Stimulated activated CD4-positive, alpha-beta T cell treated with anti-CD3 and anti-CD28 coated beads, TNF-alpha, amount 100 ng/mL, for 1 hour (primary cell): ENCODE data around the gene BDKRB1.

ENCODE experiments used
- DNase-seq, 3 donors: peaks; one replicate each; pipeline ENCODE4 v3.0.0-alpha.2; 2020; ENCODE audit warnings: low read depth in 3 of 3, low spot score in 1 of 3

Gene BDKRB1

DNA sequence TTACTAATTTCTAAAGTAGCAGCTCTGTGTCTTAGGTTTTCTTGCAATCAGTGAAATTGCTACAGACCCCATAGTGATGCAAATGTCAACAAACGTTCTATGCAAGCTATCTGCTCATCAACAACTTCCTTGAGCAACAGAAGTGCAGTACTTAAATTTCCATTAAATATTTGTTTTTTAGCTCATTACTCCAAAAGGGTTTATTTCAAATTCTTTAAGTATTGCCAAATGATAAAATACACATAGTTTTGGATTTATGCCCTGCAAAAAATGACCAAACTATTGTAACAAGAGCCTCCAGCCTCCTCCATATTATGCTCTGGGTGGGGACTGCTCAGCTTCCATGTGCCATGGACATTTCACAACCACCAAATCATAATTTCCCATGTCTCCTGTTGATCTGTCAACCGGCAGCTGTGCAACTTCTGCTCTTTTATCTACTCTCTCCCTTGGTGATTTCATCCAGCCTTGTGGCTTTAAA lies 4.4 kb downstream of the BDKRB1 start:
- no peak for DNase-seq

DNA sequence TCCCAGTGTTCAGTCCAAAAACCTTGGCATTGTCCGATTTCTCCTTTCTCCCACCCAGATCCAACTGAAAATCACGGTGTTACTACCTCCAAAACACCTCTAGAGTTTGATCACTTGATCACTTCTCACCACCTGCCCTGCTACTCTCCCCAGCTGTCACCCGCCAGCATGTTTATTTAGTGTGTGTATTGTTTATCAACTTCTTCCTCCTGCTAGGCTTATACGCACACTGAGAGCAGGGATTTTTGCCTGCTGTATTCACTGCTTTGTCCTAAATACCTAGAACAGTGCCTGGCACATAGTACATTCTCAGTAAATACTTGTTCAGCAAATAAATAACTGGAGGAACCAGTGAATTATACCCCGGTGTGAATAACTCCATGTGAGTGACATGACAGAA lies 5.0 kb downstream of the BDKRB1 start:
- DNase-seq, result no peak

DNA sequence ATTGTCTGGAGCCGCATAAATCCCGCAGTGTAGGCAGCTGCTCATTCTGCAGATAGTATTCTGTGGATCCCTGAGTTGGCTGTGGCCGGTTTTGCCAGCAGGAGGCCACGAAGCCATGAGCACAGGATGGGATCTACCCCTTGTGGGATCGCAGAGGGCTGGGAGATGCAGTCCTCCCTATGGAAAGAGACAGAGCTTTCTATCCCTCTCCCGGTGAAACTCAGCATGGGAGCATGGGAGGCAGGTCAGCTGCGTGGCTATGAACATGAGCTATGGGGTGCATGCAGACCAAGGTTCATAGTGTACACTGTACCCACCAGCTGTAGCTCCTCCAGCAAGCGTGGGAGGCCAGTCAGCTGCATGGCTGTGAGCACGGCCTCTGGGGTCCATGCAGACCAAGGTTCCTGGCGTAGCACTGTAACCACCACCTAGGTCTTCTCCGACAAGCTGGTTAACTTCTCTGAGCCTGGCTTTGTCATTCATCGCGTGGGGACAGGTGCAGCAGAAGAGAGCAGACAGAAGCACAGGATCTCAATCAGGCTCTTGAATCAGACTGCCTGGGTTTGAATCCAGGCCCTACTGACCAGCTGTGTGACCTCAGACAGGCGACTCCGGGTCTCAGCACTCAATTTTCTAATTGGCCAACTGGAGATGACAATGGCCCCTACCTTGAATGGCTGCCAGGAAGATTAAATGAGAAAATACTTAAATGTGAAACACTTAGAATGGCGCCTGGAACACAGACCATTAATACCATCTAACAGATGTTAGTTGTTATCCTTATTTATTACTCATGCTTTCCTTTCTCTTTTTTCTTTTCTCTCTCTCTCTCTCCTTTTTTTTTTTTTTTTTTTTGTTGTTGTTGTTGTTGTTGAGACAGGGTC lies 6.0 kb downstream of the BDKRB1 start:
- DNase-seq, result no peak

DNA sequence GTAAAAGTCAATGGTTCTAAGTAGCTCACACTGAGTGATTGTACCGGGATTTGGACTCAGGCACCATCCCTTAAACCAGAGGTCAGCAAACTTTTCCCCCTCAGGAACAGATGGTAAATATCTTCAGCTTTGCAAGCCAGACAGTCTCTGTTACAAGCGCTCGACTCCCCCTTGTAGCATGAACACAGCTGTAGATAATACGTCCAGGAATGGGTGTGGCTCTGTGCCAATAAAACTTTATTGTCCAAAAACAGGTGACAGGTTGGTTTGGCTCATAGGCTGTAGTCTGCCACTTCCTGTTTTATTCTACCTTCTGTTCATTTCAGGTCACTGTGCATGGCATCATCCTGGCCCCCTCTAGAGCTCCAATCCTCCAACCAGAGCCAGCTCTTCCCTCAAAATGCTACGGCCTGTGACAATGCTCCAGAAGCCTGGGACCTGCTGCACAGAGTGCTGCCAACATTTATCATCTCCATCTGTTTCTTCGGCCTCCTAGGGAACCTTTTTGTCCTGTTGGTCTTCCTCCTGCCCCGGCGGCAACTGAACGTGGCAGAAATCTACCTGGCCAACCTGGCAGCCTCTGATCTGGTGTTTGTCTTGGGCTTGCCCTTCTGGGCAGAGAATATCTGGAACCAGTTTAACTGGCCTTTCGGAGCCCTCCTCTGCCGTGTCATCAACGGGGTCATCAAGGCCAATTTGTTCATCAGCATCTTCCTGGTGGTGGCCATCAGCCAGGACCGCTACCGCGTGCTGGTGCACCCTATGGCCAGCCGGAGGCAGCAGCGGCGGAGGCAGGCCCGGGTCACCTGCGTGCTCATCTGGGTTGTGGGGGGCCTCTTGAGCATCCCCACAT lies 7.6 kb downstream of the BDKRB1 start:
- no peak for DNase-seq

DNA sequence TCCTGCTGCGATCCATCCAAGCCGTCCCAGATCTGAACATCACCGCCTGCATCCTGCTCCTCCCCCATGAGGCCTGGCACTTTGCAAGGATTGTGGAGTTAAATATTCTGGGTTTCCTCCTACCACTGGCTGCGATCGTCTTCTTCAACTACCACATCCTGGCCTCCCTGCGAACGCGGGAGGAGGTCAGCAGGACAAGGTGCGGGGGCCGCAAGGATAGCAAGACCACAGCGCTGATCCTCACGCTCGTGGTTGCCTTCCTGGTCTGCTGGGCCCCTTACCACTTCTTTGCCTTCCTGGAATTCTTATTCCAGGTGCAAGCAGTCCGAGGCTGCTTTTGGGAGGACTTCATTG lies 8.2 kb downstream of the BDKRB1 start:
- DNase-seq, result no peak

DNA sequence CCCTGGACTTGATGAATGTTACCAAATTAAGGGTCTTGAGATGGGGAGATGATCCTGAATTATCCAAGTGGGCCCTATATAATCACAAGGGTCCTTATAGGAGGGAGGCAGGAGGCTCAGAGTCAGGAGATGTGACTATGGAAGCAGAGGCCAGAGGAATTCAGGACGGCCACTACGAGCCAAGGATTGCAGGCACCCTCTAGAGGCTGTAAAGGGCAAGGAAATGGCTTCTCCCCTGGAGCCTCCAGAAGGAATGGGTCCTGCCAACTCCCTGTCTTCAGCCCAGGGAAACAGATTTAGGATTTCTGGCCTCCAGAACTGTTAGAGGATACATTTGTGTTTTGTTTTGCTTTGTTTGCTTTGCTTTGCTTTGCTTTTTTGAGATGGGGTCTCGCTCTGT lies 8.8 kb downstream of the BDKRB1 start:
- DNase-seq, result no peak

DNA sequence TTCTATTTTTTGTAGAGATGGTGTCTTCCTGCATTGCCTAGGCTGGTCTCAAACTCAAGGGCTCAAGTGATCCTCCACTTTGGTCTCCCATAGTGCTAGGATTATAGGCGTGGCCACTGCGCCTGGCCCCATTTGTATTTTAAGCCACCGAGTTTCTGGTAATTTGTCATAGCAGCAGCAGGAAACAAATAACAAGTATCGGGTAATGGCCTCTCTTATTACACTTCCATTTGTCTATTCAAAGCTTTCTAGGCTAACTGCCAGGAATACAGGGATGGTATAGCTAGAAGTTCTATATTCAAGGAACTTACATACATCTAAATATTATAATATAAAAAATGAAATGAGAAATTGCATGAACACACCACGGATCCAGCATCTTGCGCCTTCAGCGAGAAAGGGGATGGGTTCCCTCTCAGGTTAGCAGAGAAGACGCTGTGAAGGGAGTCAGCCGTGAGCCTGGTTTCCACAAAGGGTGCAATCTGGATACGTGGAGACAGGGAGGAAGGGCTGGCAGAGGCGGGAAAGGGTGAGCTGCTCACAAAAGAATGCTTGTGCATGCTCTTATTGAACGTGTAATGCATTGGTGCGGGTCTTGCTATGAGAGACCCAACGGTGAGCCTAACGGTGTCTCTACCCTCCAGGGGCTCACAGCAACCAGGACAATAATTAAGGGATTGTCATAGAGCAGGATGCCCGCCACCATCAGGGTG lies 9.5 kb downstream of the BDKRB1 start:
- no peak for DNase-seq

DNA sequence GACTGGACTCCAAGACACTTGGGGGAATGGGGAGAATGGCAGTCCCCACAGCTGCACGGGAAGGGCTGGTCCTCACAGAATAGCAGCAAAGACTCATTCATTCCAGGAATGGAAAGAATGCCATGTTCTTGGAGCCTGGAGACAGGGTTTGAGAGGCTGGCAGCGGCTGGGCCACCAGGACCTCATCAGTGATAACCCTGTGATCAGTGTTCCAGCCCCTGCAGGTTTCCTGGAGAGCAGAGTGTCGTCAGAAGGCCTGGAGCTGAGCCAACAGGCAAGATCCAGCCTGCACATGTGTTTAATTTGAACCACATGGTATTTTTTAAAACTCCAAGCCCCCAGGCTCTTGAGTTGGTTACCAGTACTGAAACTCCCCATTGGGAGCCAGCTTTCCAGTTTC lies 11.3 kb downstream of the BDKRB1 start:
- no peak for DNase-seq

DNA sequence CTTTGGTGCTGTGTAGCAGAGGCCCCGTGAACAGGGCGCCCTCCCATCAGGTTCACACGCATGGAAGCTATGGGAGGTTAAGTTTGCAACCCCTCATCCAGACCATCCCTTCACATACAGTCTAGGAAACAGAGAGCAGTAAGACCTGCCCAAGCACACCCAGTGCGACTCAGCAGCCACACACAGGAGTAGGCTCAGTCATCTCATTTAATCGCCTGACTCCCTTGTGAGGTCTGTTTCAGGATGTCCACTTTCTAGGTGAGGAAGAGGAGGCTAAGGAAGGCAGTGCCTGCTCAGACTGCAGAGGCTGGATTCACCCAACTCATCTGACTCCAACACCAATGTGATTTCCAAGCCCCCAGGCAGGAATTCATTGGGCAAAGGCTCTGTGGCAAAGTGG lies 11.9 kb downstream of the BDKRB1 start:
- no peak for DNase-seq

DNA sequence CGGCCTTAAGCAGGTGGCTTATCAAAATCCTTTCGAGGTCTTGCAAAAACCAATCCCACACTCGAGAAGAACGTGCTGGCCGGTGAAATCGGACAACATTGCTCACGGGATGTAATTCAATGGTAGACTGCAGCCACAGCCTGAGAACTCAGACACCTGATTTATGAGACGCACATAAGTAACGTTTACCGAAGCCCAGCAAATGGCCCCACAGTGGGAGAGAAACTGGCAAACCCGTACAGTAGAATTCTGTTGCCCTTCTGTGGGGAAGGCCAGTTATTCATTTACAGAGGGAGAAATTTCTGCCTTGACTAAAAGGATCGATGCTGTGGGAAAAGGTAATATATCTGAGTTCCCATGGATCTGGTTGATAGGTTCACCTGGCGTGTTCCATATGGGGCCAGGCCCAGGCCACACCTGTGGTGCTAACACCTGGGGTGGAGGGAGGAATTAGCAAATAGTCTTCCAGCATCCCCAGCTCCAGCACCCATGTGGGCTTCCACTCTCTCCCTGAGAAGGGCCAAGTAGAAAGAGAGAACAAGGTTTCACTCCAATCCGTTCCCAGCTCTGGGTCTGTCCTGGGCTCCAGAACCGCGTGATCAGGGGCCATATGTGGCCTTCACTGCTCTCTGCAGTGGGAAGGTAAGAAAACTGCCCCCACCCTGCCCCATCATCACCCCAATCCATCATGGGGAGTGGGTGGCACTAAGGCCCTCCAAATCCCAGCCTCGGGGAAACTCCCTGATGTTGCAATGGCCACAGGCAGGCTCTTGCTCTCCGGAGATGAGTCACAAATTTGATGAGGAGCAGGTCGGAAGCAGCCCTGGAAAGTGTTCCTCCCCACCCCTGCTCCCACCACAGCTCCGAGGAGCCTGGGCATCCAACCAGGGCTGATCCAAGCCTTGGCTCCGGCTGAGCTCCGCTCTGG lies 12.7 kb downstream of the BDKRB1 start:
- DNase-seq, result no peak

DNA sequence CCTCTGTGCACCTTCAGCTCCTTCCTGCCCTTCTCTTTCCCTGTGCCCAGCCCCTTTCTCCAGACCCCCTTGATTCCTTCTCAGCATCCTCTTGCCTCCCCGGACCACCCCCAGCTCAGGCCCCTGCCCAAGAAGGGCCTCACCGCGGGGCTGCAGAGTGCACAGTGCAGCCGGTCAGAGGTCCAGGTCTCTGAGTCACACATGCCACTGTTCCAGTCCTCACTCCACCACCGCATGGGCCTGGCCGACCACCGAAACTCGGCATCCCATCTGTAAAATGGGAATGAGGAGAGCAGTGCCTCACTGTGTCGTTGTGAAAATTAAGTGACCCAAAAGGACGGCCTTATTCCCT lies 13.3 kb downstream of the BDKRB1 start:
- DNase-seq, result no peak

DNA sequence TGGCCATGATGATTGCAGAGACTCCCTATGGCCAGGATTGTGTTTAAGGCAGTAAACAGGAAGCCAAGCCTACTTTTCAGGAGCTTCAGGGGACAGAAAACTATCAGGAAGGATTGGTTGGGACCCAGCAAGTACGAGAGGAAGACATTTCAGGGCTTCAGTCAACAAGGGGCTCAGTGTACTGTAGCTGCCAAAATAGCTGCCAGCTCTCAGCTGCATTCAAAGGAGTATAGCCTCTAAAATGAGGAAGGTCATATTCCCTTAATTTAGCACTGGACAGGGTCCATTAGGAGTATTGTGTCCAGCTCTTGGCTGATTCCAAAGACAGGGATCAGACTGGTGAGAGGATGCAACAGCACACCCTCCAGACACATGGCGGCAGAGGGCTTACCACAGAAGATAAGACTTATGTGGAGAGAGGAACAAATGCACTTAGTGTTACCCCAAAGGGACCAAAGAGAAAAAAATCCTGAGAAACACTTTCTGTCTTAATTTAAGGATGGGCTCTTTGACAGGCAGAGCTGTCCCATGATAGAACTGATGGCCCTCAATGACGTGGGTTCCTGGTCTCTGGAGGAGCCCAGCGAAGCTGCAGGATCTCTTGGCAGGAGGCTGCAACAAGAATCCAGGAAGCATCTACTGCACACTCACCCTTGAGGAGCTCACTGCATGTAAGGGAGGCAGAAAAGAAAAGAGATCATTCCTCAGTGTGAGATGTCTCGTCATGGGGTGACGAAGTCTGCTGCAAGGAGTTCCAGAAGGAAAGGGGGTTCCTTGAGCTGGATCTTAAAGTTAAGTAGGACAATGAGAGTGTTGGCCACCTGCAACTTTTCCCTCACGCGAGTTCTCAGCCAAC lies 14.8 kb downstream of the BDKRB1 start:
- DNase-seq, result no peak

DNA sequence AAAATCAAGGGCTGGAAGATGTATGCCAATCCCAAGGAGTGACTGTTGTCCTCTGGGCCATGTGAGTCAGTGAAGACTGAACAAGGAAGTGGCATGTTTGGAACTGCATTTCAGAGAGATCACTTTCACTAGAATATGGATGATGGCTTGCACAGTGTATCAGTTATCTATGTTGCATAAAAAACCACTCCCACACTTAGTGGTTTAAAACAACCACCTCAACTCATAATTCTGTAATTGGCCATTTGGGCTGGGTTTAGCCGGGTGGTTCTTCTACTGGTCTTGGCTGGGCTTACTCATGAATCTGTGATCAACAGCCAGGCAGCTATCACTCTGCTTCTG lies 15.4 kb downstream of the BDKRB1 start:
- DNase-seq, result no peak

DNA sequence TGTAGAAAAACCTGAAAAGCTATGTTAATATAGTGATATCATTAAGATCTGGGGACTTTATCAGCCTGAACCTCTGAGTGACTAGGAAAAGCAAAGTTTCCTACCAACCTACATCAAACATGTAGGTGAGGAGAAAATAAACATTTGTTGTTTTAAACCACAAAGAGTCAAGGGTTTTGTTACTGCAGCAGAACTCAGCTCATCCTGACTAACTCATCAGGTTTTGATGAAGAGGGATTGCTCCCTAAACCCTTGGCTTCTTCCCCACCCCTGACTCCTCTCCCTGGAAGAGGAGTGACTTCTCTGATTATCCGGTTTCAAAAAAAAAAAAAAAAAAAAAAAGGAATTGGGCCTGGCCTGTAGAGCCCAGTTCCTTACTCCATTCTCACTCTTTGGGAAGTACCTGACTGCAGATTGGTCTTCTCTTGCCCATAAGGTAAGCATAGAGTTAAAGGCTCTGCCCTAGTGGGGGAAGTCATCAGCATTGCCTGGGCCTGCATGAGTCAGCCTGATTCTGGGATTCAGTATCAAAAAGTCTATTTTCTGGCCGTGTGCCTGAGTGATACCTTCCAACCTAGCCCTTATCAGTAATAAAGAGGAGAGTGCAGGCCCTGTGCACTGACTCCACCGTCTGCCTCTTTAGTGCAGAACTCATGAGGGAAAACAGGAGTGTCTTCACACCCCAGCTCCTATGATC lies 16.9 kb downstream of the BDKRB1 start:
- no peak for DNase-seq

DNA sequence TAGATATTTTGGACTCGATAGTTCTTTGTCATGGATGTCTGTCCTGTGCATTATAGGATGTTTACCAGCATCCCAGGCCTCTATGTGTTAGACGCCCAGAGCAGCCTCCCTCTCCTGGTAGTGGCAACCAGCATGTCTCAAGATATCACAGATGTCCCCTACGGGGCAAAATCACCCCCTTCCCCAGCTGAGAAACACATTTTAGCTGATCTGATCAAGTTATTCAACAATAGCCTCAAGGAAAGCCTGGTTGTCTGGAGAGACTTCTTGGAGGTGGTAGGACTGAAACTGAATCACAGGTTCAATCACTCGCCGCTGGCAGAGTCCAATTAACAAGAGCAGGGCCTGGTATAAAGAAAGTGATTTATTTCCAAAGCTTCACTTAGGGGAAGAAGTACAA lies 17.6 kb downstream of the BDKRB1 start:
- no peak for DNase-seq

DNA sequence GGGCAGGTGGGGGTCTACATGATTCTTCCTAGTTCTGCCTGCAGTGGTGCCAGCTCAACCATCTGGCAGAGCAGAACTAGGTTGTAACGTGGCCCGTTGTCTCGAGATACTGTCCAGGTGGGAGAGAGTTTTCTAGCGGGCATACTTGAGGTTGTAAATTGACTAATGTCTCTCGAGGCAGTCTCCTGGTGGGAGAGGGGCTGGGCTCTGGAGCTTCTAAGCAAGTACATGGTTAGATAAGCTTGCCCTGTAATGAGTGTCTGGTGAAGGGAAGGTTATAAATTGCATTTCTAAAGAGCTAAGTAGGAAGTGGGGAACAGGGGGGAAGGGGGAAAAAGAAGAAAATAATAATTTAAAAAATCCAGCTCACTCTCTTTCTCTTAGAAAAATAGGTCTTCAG lies 18.1 kb downstream of the BDKRB1 start:
- DNase-seq, result no peak

DNA sequence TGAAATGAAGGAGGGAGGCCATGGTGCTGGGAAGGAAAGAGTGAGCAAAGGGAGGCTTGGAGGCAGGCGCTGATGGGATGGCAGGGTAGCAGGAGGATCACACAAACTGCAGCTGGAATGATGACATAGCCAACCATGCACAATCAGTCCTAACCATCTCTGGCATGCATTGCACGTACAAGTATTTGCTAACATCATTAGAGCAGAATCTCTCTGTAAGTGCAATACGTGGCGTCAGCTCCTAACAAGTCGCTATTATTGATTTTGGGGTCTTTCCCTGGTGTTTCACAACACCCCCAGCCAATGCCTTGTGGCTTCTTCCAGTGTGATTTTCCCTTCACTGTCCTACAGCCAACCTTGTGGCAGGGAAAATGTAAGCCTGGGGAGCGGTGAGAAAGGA lies 18.5 kb downstream of the BDKRB1 start:
- DNase-seq, result no peak

DNA sequence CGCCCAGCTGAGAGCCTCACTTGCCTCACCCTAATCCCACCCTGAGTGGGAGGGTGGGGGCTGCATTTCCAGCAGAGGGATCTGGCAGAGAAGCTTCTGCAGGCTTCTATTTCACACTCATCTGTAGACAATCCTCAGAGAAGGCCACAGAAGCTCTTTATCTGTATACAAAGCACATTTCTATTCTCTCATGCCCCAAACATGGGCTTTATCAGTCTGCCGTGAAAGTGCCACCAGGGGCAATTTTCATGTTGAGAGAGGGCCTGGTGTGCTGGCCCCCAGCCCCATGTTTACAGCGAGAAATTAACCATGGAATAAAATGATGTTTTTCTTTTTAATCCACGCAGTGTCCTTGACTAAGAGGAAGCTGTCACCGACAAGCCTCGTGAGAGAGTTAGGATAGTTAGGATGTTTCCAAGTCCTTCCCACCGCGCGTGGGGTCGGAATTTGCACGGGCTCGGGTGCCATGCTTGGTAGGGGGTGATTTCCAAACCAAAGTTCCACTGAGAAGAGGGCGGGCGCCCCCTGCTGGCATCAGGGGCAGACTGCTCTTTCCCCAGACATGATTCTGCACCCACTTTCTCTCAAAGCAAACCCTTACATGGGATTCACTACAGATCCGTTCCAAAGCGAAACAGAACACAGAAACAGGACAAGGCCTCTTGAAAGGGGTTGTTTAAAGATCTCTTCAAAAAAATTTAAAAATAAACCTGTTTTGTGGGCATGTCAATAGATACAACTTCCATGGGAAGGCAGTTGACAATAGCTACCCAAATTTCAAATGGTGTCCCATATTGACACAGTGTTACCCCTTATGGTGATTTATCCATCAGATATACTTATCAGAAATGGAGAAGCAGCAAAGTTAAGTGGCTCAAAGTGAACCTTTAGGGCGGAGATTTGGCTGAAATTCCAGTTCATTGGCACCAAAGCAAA lies 19.4 kb downstream of the BDKRB1 start:
- peak; percentile 6 to 69 (median 39) for DNase-seq
